Heart left ventricle (tissue), 13 donors: ENCODE measurements around the gene SNRPA.

Experiments used
- CTCF ChIP-seq, 12 donors: fragments of 200-600 bp; sonication (generic) in 4 of 12; IDR thresholded peaks; one replicate each; pipeline versions ENCODE4 v1.5.0 to v1.8.0; 2018 to 2022; ENCODE audit warnings: antibody characterized with exemption in 12 of 12, mild to moderate bottlenecking in 5 of 12
- POLR2A ChIP-seq, 2 donors: fragments of 450-650 bp; IDR thresholded peaks; one replicate each; pipeline ENCODE4 v1.6.1; 2017; ENCODE audit warnings: antibody characterized with exemption in 2 of 2, mild to moderate bottlenecking in 2 of 2, moderate library complexity in 2 of 2
- donor health status: ischemic (EF 13 %, LVEDD 7.1; RV severe dilation, severe dysfunction).
- donor health status: DM: no; HTN: yes; CAD: no.
- donor health status: DM: no; HTN: no; CAD: no.
- donor health status: ischemic (EF 25% LVEDD 6.9; RV normal size, moderate dysfunction).
- donor health status: ischemic (EF 25% LVEDD 5.7; RV mildly dilated, moderate dysfunction).
- donor health status: ischemic (EF 35%, LVEDD 5.7; RV mildly dilated, moderate dysfunction).
- donor health status: nonischemic (EF 11% LVEDD 7.7; RV severe dilation, severe dysfunction).
- donor health status: DM: yes; HTN: yes; CAD: no.
- donor health status: PGD.
- donor health status: ischemic (EF 29% LVEDD 5.4; RV normal size, mild dysfunction).
- donor health status: nonischemic (EF 23%, LVEDD 6.1; RV moderate dilation, normal function).

- TF ChIP-seq CTCF (IDR thresholded peaks at IDR 0.05) (no peak), POLR2A (IDR thresholded peaks at IDR 0.05) (no peak)
These were observed 10.3 kb upstream of the SNRPA start for GRCh38 chr19:40740747-40741146.
